Measurements from ENCODE around the gene AFG3L2.

- TF ChIP-seq SP1 (IDR thresholded peaks at IDR 0.05) (no peak), CTCF (IDR thresholded peaks at IDR 0.05; ENCODE audit: low read depth, low read length, missing input control) (no peak), ZBTB33 (IDR thresholded peaks at IDR 0.05) (no peak), EGR1 (IDR thresholded peaks at IDR 0.05; ENCODE audit: low read depth in 2 of 2) (no peak), RAD21 (IDR thresholded peaks at IDR 0.05) (no peak), JUND (IDR thresholded peaks at IDR 0.05) (no peak)
- TF ChIP-seq, protein P1, sequence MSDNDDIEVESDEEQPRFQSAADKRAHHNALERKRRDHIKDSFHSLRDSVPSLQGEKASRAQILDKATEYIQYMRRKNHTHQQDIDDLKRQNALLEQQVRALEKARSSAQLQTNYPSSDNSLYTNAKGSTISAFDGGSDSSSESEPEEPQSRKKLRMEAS (IDR thresholded peaks at IDR 0.05) = no peak
These were observed 59.2 kb downstream of the AFG3L2 start for GRCh38 chr18:12317664-12318333.
